A549 (cell line): Measurements from ENCODE around the gene NUP188. TPM values are rescaled to one million over a fixed set of nuclear protein-coding genes. Genes with fewer than 3 reads are reported as not detected.

ENCODE experiments used
- ATAC-seq, 2 experiments: fragments of 200-7000 bp in 1 of 2; fragments of >200 bp in 1 of 2; cut with Nextera tagmentation in 1 of 2; cut with Tn5 transposase in 1 of 2; 3 replicates each; pipeline versions ENCODE4 v1.8.0 to v1.9.1; 2018 to 2020; ENCODE audit warnings: mild to moderate bottlenecking in 1 of 2, moderate library complexity in 1 of 2
- CTCF ChIA-PET: fragments of 300-600 bp; sonication (Branson Sonifier 250); formaldehyde crosslinking; extraction: SDS; loops from one replicate; lab custom pipeline; 2021; ENCODE audit warnings: antibody characterized with exemption, inconsistent platforms; lab: Yijun Ruan, JAX
- POLR2A ChIA-PET: fragments of 350-600 bp; formaldehyde crosslinking; extraction: SDS; loops from one replicate; lab custom pipeline; 2021; ENCODE audit warnings: antibody characterized with exemption, inconsistent platforms; lab: Yijun Ruan, JAX
- DNase-seq, 2 experiments: peaks; one replicate each; pipeline versions ENCODE4 v3.0.0 to v3.0.0-alpha.2; 2011 to 2016; ENCODE audit warnings: low read depth in 1 of 2, low spot score in 1 of 2
- FAIRE-seq: peaks from 2 replicates; lab custom pipeline; 2011; peaks lifted over from hg19 to GRCh38; lab: Jason Lieb, UNC
- H3K27ac ChIP-seq, 2 experiments: fragments of >200 bp; sonication (Bioruptor Twin); formaldehyde crosslinking; 3 replicates each; pipeline ENCODE4 v1.5.1; 2016 to 2017
- H3K4me1 ChIP-seq: fragments of >200 bp; sonication (Bioruptor Twin); formaldehyde crosslinking; 3 replicates; pipeline ENCODE4 v1.6.1; 2016
- H3K4me2 ChIP-seq: fragments of >200 bp; sonication (Bioruptor Twin); formaldehyde crosslinking; 3 replicates; pipeline ENCODE4 v1.6.1; 2016
- H3K4me3 ChIP-seq: fragments of >200 bp; sonication (Bioruptor Twin); formaldehyde crosslinking; 3 replicates; pipeline ENCODE4 v1.5.1; 2016
- H3K9me3 ChIP-seq: fragments of >200 bp; sonication (Bioruptor Twin); formaldehyde crosslinking; 3 replicates; pipeline ENCODE4 v1.6.1; 2016
- BCL3 ChIP-seq: fragments of >200 bp; sonication (Bioruptor Twin); formaldehyde crosslinking; IDR thresholded peaks from 3 replicates; pipeline ENCODE4 v1.6.1; 2016
- BHLHE40 ChIP-seq: IDR thresholded peaks from 2 replicates; pipeline ENCODE4 v1.6.1; 2012; ENCODE audit warnings: low read depth, low read length, inconsistent platforms
- FOSL2 ChIP-seq, 2 experiments: fragments of 450-650 bp in 1 of 2; fragments of >200 bp in 1 of 2; sonication (Bioruptor Twin) in 1 of 2; formaldehyde crosslinking; IDR thresholded peaks; 2 replicates each; pipeline versions ENCODE4 v1.5.0 to v1.6.1; 2016 to 2020; ENCODE audit warnings: mild to moderate bottlenecking in 1 of 2, moderate library complexity in 1 of 2
- FOXS1 ChIP-seq: fragments of 250-450 bp; sonication (Bioruptor Pico); IDR thresholded peaks from 2 replicates; pipeline ENCODE4 v1.5.0; 2020; ENCODE audit warnings: mild to moderate bottlenecking, moderate library complexity
- JUN ChIP-seq, 2 experiments: fragments of >200 bp; sonication (Bioruptor Twin); formaldehyde crosslinking; IDR thresholded peaks; 2 replicates in 1 of 2; 3 replicates in 1 of 2; pipeline ENCODE4 v1.6.1; 2016 to 2017
- MAX ChIP-seq: IDR thresholded peaks from 2 replicates; pipeline ENCODE4 v1.6.1; 2012
- MAZ ChIP-seq: fragments of 150-350 bp; IDR thresholded peaks from 2 replicates; pipeline ENCODE4 v1.6.1; 2014; ENCODE audit warnings: antibody characterized with exemption, low read depth, low read length, borderline replicate concordance
- MYC ChIP-seq: IDR thresholded peaks from 2 replicates; pipeline ENCODE4 v1.6.1; 2012; ENCODE audit warnings: mild to moderate bottlenecking, inconsistent platforms, low read length, improper control_type of control experiment, borderline replicate concordance
- NPAS2 ChIP-seq: fragments of 250-450 bp; sonication (Bioruptor Pico); IDR thresholded peaks from 2 replicates; pipeline ENCODE4 v1.8.0; 2022; ENCODE audit warnings: mild to moderate bottlenecking, moderate library complexity, borderline replicate concordance
- NR3C1 ChIP-seq: fragments of >200 bp; sonication (Bioruptor Twin); formaldehyde crosslinking; IDR thresholded peaks from 3 replicates; pipeline ENCODE4 v1.6.1; 2017
- PHF8 ChIP-seq: fragments of 200-600 bp; sonication (generic); IDR thresholded peaks from 2 replicates; pipeline ENCODE4 v1.6.1; 2016; ENCODE audit warnings: low read depth, mild to moderate bottlenecking, antibody characterized with exemption, moderate library complexity, borderline replicate concordance
- POLR2A ChIP-seq: IDR thresholded peaks from 2 replicates; pipeline ENCODE4 v1.6.1; 2012; ENCODE audit warnings: mild to moderate bottlenecking, low read length
- RAD21 ChIP-seq, 2 experiments: fragments of >200 bp in 1 of 2; sonication (Bioruptor Twin) in 1 of 2; formaldehyde crosslinking in 1 of 2; IDR thresholded peaks in 1 of 2; conservative IDR thresholded peaks in 1 of 2; 2 replicates in 1 of 2; 3 replicates in 1 of 2; pipeline ENCODE4 v1.6.1; 2012 to 2018; ENCODE audit warnings: inconsistent platforms in 1 of 2
- RARB ChIP-seq: fragments of 250-450 bp; sonication (Bioruptor Pico); IDR thresholded peaks from 2 replicates; pipeline ENCODE4 v1.8.0; 2021; ENCODE audit warnings: mild to moderate bottlenecking, moderate library complexity
- REST ChIP-seq: fragments of 200-600 bp; sonication (generic); IDR thresholded peaks from 2 replicates; pipeline ENCODE4 v1.6.1; 2016; ENCODE audit warnings: antibody characterized with exemption, mild to moderate bottlenecking, moderate library complexity
- SMC3 ChIP-seq: fragments of >200 bp; sonication (Bioruptor Twin); formaldehyde crosslinking; IDR thresholded peaks from 3 replicates; pipeline ENCODE4 v1.6.1; 2018; ENCODE audit warnings: inconsistent platforms
- TP53 ChIP-seq: fragments of 250-450 bp; sonication (Bioruptor Pico); IDR thresholded peaks from 2 replicates; pipeline ENCODE4 v1.5.0; 2021; ENCODE audit warnings: mild to moderate bottlenecking, moderate library complexity
- USF2 ChIP-seq: fragments of 450-650 bp; IDR thresholded peaks from 2 replicates; pipeline ENCODE4 v1.6.1; 2014; ENCODE audit warnings: antibody characterized with exemption
- ZNF302 ChIP-seq: fragments of 250-450 bp; sonication (Bioruptor Pico); IDR thresholded peaks from 2 replicates; pipeline ENCODE4 v1.9.0; 2021; ENCODE audit warnings: inconsistent platforms, mild to moderate bottlenecking, moderate library complexity
- WGBS: methylation state at CpG from one replicate; pipeline ENCODE4 v1.1.6; 2017; ENCODE audit errors: missing lambda C conversion rate; 5-methylcytosine and 5-hydroxymethylcytosine counted together
- polyA minus RNA-seq: library from RNA; depleted of rRNA, polyadenylated mRNA; stranded (reverse); fragments of >200 nt; gene quantifications from 2 replicates; pipeline ENCODE4 v1.2.3, GENCODE V29; 2011; rRNA and poly(A)+ RNA removed
- polyA plus RNA-seq, 4 experiments: library from polyadenylated mRNA; depleted of rRNA in 3 of 4; stranded (reverse); fragments of >200 nt; fragmentation: RNase III in 1 of 4; extraction: RNeasy Plus Mini Kit Qiagen cat#74134 plus additional on column Dnase treatment in 1 of 4; gene quantifications; 2 replicates in 3 of 4; 3 replicates in 1 of 4; pipeline ENCODE4 v1.2.3, GENCODE V29; 2011 to 2017
- TF ChIP-seq, protein P1 (sequence below): fragments of 250-450 bp; sonication (Bioruptor Pico); IDR thresholded peaks from 2 replicates; pipeline ENCODE4 v1.5.0; 2020; ENCODE audit warnings: low read depth, mild to moderate bottlenecking, moderate library complexity
- TF ChIP-seq, protein P2 (sequence below): fragments of >200 bp; sonication (Bioruptor Twin); formaldehyde crosslinking; IDR thresholded peaks from 2 replicates; pipeline ENCODE4 v1.6.1; 2016

Gene NUP188, protein sequence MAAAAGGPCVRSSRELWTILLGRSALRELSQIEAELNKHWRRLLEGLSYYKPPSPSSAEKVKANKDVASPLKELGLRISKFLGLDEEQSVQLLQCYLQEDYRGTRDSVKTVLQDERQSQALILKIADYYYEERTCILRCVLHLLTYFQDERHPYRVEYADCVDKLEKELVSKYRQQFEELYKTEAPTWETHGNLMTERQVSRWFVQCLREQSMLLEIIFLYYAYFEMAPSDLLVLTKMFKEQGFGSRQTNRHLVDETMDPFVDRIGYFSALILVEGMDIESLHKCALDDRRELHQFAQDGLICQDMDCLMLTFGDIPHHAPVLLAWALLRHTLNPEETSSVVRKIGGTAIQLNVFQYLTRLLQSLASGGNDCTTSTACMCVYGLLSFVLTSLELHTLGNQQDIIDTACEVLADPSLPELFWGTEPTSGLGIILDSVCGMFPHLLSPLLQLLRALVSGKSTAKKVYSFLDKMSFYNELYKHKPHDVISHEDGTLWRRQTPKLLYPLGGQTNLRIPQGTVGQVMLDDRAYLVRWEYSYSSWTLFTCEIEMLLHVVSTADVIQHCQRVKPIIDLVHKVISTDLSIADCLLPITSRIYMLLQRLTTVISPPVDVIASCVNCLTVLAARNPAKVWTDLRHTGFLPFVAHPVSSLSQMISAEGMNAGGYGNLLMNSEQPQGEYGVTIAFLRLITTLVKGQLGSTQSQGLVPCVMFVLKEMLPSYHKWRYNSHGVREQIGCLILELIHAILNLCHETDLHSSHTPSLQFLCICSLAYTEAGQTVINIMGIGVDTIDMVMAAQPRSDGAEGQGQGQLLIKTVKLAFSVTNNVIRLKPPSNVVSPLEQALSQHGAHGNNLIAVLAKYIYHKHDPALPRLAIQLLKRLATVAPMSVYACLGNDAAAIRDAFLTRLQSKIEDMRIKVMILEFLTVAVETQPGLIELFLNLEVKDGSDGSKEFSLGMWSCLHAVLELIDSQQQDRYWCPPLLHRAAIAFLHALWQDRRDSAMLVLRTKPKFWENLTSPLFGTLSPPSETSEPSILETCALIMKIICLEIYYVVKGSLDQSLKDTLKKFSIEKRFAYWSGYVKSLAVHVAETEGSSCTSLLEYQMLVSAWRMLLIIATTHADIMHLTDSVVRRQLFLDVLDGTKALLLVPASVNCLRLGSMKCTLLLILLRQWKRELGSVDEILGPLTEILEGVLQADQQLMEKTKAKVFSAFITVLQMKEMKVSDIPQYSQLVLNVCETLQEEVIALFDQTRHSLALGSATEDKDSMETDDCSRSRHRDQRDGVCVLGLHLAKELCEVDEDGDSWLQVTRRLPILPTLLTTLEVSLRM (N-terminal part only)
- polyA plus RNA-seq (2011; rRNA removed), result 52.3 and 62.1 TPM in 2 replicates
- 62.7 and 67.5 TPM in 2 replicates for polyA plus RNA-seq (2012; cell fraction: cytosol; rRNA removed)
- 107 and 133 TPM in 2 replicates for polyA plus RNA-seq (2012; cell fraction: nucleus; rRNA removed)
- 29.2 to 37.9 TPM (median 33.2 TPM) in 3 replicates for polyA plus RNA-seq (2017; fragmentation: RNase III; extraction: RNeasy Plus Mini Kit Qiagen cat#74134 plus additional on column Dnase treatment)
- 176 and 187 TPM in 2 replicates for polyA minus RNA-seq

DNA sequence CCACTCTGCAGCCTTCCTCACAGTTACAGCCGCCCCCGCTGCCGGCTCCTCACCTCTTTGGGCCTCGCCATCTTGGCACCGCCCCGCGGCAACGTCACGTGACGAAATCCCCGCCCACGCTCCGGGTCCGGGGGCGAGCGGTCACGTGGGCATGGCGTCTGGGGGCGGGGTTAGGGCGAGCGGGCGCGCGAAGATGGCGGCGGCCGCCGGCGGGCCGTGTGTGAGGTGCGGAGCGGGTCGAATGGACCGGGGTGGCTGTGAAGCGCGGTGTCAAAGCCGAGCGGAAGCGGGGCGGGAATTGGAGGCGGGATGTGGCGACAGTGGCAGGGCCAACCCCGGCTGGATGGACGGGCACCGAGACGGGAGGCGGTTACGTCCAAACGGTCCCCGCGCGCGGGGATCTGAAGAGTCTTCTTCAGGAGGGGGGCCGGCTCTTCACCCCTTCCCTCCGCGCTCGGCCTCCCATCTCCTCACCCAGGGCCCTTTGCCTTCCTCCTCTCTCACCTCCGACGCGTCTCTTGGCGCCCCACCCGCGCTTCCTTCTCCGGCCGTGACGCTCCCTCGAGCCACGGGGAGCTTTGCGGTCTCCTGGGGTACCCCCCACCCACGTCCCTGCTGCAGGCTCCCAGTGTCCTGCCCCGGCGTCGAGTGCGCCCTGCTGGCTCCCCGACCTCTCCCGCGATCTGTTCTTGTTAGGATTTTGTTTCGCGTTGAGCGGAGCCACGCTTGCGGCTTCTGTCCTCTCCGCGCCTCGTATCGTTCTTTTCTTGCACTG lies at the start of gene NUP188, which contains the start of gene DOLK:
Gene NUP188 (plus strand): TSS at position 173 of the 775 bp plus-strand sequence. CDS start 21 bp downstream, at position 194.
Gene DOLK (minus strand): TSS at position 77 of the 775 bp plus-strand sequence. CDS start 300 bp downstream, outside the sequence.
- H3K4me3 ChIP-seq, result peak within 1 kb of the TSS; percentile 85
- ChIA-PET CTCF (interaction anchor here (0.9 to 1.0 kb wide), 2 partner anchors 20 to 55 kb away, joined by 3 to 4 read pairs; no protein-coding TSS in a partner anchor), POLR2A (interaction anchor here (1.0 to 1.2 kb wide), 2 partner anchors 130 to 223 kb away, joined by 5 read pairs; partner anchors contain the start of genes ENDOG and ZDHHC12)
- H3K27ac ChIP-seq, result peak within 1 kb of the TSS; percentile 91 to 95
- DNase-seq, result peak; percentile 90 to 97
- peak; percentile 86 to 88 for ATAC-seq
- peak within 1 kb of the TSS; percentile 92 for H3K4me2 ChIP-seq
- peaks cover 12% of the 10 kb centered on the region; the same call in 2 of the 3 replicates for H3K4me1 ChIP-seq
- FAIRE-seq, result no peak
- no peaks in the 10 kb centered on the region for H3K9me3 ChIP-seq
- WGBS, result under 1% methylated on average over 63 of the region's 86 CpGs
- TF ChIP-seq BHLHE40, result peak; percentile 59
- no peak; the same call in 1 of the 2 replicates for TF ChIP-seq REST
- TF ChIP-seq RARB (CRISPR knock-in tag), result no peak
- no peak for TF ChIP-seq NR3C1
- 0 out of 2 replicates have a peak, but pooled peaks have one; percentile 53 for TF ChIP-seq MYC
- TF ChIP-seq NPAS2 (CRISPR knock-in tag), result peak; percentile 69; the same call in 1 of the 2 replicates
- peak; percentile 91 for TF ChIP-seq BCL3
- TF ChIP-seq MAZ, result peak; percentile 38; the same call in 1 of the 2 replicates
- TF ChIP-seq USF2, result peak; percentile 100
- TF ChIP-seq, protein P1, sequence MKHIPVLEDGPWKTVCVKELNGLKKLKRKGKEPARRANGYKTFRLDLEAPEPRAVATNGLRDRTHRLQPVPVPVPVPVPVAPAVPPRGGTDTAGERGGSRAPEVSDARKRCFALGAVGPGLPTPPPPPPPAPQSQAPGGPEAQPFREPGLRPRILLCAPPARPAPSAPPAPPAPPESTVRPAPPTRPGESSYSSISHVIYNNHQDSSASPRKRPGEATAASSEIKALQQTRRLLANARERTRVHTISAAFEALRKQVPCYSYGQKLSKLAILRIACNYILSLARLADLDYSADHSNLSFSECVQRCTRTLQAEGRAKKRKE, result no peak
- no peak for TF ChIP-seq ZNF302 (CRISPR knock-in tag)
- no peak for TF ChIP-seq SMC3
- peak; percentile 31; the same call in 1 of the 2 replicates for TF ChIP-seq TP53 (CRISPR knock-in tag)
- peak; percentile 76; the same call in 1 of the 2 replicates for TF ChIP-seq PHF8
- TF ChIP-seq RAD21 (conservative IDR thresholded peaks at IDR 0.05 in 1 of 2, IDR thresholded peaks at IDR 0.05 in 1 of 2), result no peak
- TF ChIP-seq, protein P2, sequence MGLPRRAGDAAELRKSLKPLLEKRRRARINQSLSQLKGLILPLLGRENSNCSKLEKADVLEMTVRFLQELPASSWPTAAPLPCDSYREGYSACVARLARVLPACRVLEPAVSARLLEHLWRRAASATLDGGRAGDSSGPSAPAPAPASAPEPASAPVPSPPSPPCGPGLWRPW, result no peak
- TF ChIP-seq JUN (IDR thresholded peaks at IDR 0.05), result peak; percentile 67 to 88; a peak in 4 of 5 replicates
- peak; percentile 96 for TF ChIP-seq POLR2A
- TF ChIP-seq FOXS1 (CRISPR knock-in tag), result no peak
- no peak for TF ChIP-seq FOSL2 (IDR thresholded peaks at IDR 0.05)
- peak; percentile 22; the same call in 1 of the 2 replicates for TF ChIP-seq FOSL2 (CRISPR knock-in tag; IDR thresholded peaks at IDR 0.05)
- TF ChIP-seq MAX, result peak; percentile 86
